Mammary epithelial cell (primary cell): ENCODE data around the gene MYCBP.

Source experiments
- EZH2 ChIP-seq: IDR thresholded peaks from 2 replicates; pipeline ENCODE4 v1.6.1; 2012; ENCODE audit warnings: low read length, inconsistent platforms, borderline replicate concordance
- TF ChIP-seq, protein P1 (sequence below), 2 donors: IDR thresholded peaks in 1 of 2; conservative IDR thresholded peaks in 1 of 2; 2 replicates each; pipeline ENCODE4 v1.5.1; 2011 to 2012; ENCODE audit warnings: inconsistent platforms in 2 of 2, low read length in 2 of 2, mild to moderate bottlenecking in 2 of 2, control low read depth in 1 of 2, low read depth in 1 of 2; ENCODE audit not compliant: insufficient read depth in 1 of 2; ENCODE audit errors: extremely low read depth in 1 of 2

DNA sequence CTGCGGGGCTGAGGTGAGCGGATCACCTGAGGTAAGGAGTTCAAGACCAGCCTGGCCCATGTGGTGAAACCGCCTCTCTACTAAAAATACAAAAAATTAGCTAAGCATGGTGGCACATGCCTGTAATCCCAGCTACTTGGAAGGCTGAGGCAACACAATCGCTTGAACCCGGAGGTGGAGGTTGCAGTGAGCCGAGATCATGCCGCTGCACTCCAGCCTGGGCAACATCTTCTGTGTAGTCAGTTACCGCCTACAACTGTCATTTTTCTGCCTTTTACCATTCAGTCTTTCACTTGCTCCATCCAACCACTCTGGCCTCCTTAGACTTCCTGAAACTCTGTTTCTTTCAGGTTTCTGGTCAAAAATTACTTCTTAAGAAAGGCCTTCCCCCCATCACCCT is 2.2 kb downstream of the MYCBP start:
- TF ChIP-seq, protein P1, sequence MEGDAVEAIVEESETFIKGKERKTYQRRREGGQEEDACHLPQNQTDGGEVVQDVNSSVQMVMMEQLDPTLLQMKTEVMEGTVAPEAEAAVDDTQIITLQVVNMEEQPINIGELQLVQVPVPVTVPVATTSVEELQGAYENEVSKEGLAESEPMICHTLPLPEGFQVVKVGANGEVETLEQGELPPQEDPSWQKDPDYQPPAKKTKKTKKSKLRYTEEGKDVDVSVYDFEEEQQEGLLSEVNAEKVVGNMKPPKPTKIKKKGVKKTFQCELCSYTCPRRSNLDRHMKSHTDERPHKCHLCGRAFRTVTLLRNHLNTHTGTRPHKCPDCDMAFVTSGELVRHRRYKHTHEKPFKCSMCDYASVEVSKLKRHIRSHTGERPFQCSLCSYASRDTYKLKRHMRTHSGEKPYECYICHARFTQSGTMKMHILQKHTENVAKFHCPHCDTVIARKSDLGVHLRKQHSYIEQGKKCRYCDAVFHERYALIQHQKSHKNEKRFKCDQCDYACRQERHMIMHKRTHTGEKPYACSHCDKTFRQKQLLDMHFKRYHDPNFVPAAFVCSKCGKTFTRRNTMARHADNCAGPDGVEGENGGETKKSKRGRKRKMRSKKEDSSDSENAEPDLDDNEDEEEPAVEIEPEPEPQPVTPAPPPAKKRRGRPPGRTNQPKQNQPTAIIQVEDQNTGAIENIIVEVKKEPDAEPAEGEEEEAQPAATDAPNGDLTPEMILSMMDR (conservative IDR thresholded peaks at IDR 0.05 in 1 of 2, IDR thresholded peaks at IDR 0.05 in 1 of 2; ENCODE audit: extremely low read depth in 1 of 2, insufficient read depth in 1 of 2, low read depth in 1 of 2, low read length in 2 of 2), result no peak
- no peak for TF ChIP-seq EZH2
